Effector memory CD8-positive, alpha-beta T cell (primary cell): ENCODE data around the gene FLNB.
A peak's percentile ranks its signal among the peaks of the same experiment; 100 is the strongest.

Experiments
- ATAC-seq: fragments of 150-1000 bp; cut with Tn5 transposase; replicated peaks from 2 replicates; pipeline ENCODE4 v1.10.0; 2021; ENCODE audit warnings: mild to moderate bottlenecking, moderate library complexity
- DNase-seq, 3 experiments: peaks; one replicate each; pipeline ENCODE4 v3.0.0; 2021
- H3K27ac Mint-ChIP-seq, 2 donors: one replicate each; pipeline ENCODE4 v1.8.0; 2022; ENCODE audit warnings: mild to moderate bottlenecking in 2 of 2, mixed read lengths in 2 of 2, moderate library complexity in 2 of 2
- H3K27me3 Mint-ChIP-seq, 2 donors: one replicate each; pipeline ENCODE4 v1.8.0; 2022; ENCODE audit warnings: mixed read lengths in 2 of 2
- H3K36me3 Mint-ChIP-seq: one replicate; pipeline ENCODE4 v1.8.0; 2022; ENCODE audit warnings: mild to moderate bottlenecking, moderate library complexity, mixed read lengths; ENCODE audit not compliant: insufficient read depth
- H3K4me1 Mint-ChIP-seq, 2 donors: one replicate each; pipeline ENCODE4 v1.8.0; 2022; ENCODE audit warnings: low read depth in 2 of 2, mixed read lengths in 2 of 2
- H3K4me3 Mint-ChIP-seq, 2 donors: one replicate each; pipeline ENCODE4 v1.8.0; 2022; ENCODE audit warnings: mild to moderate bottlenecking in 2 of 2, mixed read lengths in 2 of 2, moderate library complexity in 2 of 2
- H3K9me3 Mint-ChIP-seq, 2 donors: one replicate each; pipeline ENCODE4 v1.8.0; 2022; ENCODE audit warnings: mixed read lengths in 2 of 2

FLNB gene

GRCh38 chr3:58065700-58066167 is 57.5 kb downstream of the FLNB start:
- Mint-ChIP-seq H3K36me3 (no peaks in the 10 kb centered on the region), H3K4me1 (peaks cover 0 to 2% of the 10 kb centered on the region in 2 donors), H3K27ac (peak overlapping the region in 1 of 2 donors; percentile 32), H3K9me3 (no peaks in the 10 kb centered on the region), H3K27me3 (no peaks in the 10 kb centered on the region), H3K4me3 (no peak overlapping the region)
- DNase-seq: no peak
- no peak for ATAC-seq

GRCh38 chr3:58066842-58067241 is 58.6 kb downstream of the FLNB start:
- Mint-ChIP-seq H3K27ac (no peak overlapping the region), H3K9me3 (no peaks in the 10 kb centered on the region), H3K4me3 (no peak overlapping the region), H3K4me1 (peaks cover 0 to 2% of the 10 kb centered on the region in 2 donors), H3K36me3 (no peaks in the 10 kb centered on the region), H3K27me3 (no peaks in the 10 kb centered on the region)
- DNase-seq (no peak), ATAC-seq (no peak)

DNA sequence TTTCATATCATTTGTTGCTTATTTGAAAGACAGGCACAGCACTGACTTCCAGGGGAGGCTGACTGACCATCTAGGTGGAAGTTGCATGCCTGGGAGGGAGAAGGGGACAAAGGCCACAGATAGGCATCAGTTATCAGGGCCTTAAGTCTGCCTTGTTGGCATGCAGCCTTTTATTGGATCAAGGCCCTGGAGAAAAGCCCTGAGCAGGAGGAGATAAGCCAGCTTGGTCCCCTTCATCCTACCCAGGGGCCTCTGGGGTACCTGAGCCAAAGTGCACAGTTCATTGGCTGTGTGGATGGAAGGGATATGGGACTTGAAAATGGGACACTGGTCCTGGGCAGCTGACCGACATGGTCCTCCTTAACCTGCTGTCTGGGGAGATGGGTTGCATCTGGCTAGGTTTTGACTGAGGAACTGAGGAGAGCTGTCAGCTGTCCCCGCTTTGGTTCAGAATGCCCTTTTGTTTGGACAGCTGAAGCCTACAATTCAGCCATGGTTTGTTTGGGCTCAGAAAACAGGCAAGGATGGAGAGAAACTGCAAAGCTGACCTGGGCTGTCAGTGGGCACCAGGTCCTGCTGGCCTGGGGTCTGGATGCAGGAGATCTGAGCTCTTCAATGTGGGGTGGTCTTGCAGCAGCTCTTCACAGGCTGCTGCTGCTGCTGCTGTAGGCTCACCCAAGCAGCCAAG is 60.0 kb downstream of the FLNB start:
- no peak overlapping the region for H3K4me3 Mint-ChIP-seq
- peaks cover 0 to 2% of the 10 kb centered on the region in 2 donors for H3K4me1 Mint-ChIP-seq
- H3K27me3 Mint-ChIP-seq: no peaks in the 10 kb centered on the region
- peak overlapping the region in 1 of 2 donors; percentile 57 for H3K27ac Mint-ChIP-seq
- no peaks in the 10 kb centered on the region for H3K9me3 Mint-ChIP-seq
- H3K36me3 Mint-ChIP-seq: no peaks in the 10 kb centered on the region
- no peak for DNase-seq
- ATAC-seq: no peak

DNA sequence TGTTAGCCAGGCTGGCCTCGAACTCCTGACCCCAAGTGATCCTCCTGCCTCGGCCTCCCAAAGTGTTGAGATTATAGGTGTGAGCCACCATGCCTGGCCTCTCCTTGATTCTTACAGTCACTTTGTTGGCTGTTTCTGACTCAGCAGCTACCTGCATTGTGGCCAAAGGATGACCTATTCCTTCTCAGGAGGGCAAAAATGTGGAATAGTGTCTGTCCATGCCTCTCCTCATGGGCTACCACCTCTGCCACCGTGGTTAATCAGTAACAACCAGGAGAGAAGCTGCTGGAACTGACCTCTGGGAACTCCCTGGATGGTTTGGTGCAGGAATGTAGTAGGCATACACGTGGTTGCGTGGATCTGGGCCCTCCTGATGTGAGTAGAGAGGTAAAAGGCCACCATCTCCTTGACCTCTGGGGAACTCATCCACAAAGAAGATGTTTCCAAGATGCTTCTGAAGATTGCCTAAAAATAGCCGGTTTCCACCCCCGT is 63.3 kb downstream of the FLNB start:
- Mint-ChIP-seq H3K9me3 (no peaks in the 10 kb centered on the region), H3K27ac (no peak overlapping the region), H3K36me3 (no peaks in the 10 kb centered on the region), H3K4me3 (no peak overlapping the region), H3K4me1 (peaks cover 4 to 6% of the 10 kb centered on the region in 2 donors), H3K27me3 (no peaks in the 10 kb centered on the region)
- DNase-seq (no peak), ATAC-seq (no peak)

DNA sequence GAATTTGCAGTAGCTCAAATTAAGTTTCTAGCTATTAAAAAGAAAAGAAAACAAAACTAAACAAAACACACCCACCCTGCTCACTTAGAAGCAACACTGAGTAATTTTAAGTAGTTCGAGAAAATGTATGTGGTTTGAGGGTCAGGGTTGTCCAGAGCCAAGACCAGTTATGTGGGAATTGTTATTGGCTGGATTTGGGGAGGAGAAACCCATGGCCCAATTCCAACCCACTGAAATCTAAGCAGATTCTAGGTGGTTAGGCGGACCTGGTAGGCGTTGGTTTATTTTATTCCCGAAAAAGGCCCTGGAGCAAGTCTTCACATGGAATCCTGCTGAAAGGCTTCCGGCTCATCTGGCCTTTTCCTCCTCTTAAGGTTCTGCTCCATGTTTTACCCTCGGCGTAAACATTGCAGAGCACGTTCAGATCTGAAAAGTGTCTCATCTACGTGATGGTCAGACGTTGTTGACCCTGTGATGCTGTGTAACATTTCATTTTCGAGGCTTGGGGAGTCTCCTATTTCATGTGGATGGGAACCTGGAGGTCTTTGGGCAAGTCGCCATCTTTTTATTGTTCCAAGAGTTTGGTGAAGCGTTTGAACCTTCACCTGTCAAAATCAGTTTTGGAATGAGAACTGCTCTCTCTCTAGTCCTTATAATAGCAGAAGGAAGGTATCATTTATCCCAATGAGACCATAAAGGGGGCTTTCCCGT is 64.0 kb downstream of the FLNB start:
- H3K4me1 Mint-ChIP-seq: peaks cover 4% of the 10 kb centered on the region in 2 donors
- H3K27ac Mint-ChIP-seq: no peak overlapping the region
- H3K4me3 Mint-ChIP-seq: no peak overlapping the region
- DNase-seq (no peak), ATAC-seq (no peak)
- H3K36me3 Mint-ChIP-seq: no peaks in the 10 kb centered on the region
- no peaks in the 10 kb centered on the region for H3K9me3 Mint-ChIP-seq
- no peaks in the 10 kb centered on the region for H3K27me3 Mint-ChIP-seq

DNA sequence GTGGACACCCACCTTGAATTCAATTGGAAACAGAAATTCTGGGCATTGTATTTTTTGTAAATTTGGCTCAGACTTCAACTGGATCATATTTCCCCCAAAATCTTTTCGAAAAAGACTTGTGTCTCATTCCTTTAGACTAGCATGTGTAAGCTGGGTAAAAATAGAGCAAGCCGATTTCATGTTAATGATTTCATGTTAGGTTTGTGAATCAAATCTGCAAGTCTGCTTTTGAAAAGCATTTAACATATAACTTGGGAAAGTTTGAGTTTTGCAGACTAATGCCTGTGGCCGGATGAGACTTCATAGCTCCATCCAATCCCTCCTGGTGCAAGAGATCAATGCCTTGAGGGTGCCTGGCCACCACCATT is 64.5 kb downstream of the FLNB start:
- no peak overlapping the region for H3K4me3 Mint-ChIP-seq
- H3K4me1 Mint-ChIP-seq: peaks cover 4% of the 10 kb centered on the region in 2 donors
- no peaks in the 10 kb centered on the region for H3K36me3 Mint-ChIP-seq
- ATAC-seq (no peak), DNase-seq (no peak)
- H3K9me3 Mint-ChIP-seq: no peaks in the 10 kb centered on the region
- H3K27ac Mint-ChIP-seq: no peak overlapping the region
- H3K27me3 Mint-ChIP-seq: no peaks in the 10 kb centered on the region

DNA sequence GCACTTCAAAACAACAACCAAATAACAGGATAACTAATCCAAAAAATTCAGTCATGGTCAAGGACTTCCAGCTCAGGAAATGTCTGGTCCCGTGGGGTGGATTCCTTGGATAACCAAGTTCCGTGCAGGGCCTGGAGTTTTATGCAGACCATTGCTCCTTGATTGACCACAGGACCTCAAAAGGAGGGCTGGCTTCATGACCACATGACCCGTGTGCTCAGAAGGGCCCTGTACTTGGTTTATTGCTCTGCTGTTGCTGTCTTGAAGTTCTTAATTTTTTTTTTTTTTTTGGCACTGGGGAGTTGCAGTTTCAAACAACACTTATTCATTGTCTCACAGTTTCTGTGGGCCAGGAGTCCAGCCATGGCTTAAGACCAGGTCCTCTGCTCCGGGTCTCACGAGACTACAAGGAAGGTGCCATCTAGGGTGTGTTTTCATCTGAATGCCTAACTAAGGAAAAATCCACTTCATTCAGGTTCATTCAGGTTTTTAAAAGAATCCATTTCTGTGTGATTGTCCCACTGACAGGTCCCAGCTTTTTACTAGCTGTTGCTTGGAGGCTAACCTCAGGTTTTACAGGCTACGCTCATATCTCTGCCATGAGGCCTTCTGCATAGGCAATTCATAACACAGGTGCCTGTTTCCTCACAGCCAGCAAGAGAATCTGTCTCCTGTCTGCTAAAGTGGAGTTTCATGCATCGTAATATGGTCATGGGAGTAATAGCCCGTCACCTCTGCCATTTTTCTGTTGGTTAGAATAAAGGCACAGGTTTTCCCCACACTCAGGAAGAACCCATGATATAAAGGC is 65.3 kb downstream of the FLNB start:
- DNase-seq (no peak), ATAC-seq (no peak)
- Mint-ChIP-seq H3K4me1 (peaks cover 4% of the 10 kb centered on the region in 2 donors), H3K9me3 (no peaks in the 10 kb centered on the region), H3K27me3 (no peaks in the 10 kb centered on the region), H3K36me3 (peaks cover 6% of the 10 kb centered on the region), H3K27ac (no peak overlapping the region), H3K4me3 (no peak overlapping the region)

DNA sequence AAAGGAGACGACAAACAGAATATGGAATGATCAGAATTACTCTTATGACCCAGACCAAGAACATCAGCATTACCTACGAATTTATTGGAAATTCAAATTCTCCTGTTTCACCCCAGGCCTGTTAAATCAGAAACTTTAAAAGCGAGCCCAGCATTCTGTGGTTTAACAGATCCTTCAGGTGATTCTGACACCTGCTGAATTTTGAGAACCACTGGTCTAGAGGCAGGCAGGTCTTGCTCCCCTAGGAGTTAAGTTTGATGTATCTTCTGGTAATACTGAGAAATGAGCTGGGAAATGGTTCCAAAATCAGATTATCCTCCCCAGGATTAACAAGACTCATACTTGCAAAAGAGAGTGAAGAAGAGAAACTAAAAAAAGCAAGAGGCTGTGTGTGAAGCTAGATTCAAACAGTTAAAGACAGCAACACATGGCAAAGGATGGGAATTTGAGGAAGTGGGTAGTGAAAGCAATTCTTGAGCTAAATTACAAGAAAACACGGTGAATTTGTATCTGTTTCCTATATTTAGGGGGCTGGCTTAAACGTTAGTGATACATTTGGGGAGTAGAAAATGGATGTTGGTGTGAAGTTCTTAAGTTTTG is 66.0 kb downstream of the FLNB start:
- Mint-ChIP-seq H3K4me3 (no peak overlapping the region), H3K36me3 (peaks cover 10% of the 10 kb centered on the region), H3K27me3 (no peaks in the 10 kb centered on the region), H3K9me3 (no peaks in the 10 kb centered on the region), H3K4me1 (peaks cover 4% of the 10 kb centered on the region in 2 donors), H3K27ac (no peak overlapping the region)
- no peak for ATAC-seq
- no peak for DNase-seq

GRCh38 chr3:58074997-58075396 is 66.8 kb downstream of the FLNB start:
- no peak overlapping the region for H3K4me3 Mint-ChIP-seq
- no peaks in the 10 kb centered on the region for H3K27me3 Mint-ChIP-seq
- H3K36me3 Mint-ChIP-seq: peaks cover 13% of the 10 kb centered on the region
- H3K4me1 Mint-ChIP-seq: peaks cover 4% of the 10 kb centered on the region in 2 donors
- peak overlapping the region in 1 of 2 donors; percentile 0 for H3K27ac Mint-ChIP-seq
- DNase-seq (no peak), ATAC-seq (no peak)
- H3K9me3 Mint-ChIP-seq: no peaks in the 10 kb centered on the region

GRCh38 chr3:58077596-58078285 is 69.5 kb downstream of the FLNB start:
- ATAC-seq (no peak), DNase-seq (no peak)
- H3K4me3 Mint-ChIP-seq: no peak overlapping the region
- no peak overlapping the region for H3K27ac Mint-ChIP-seq
- H3K27me3 Mint-ChIP-seq: no peaks in the 10 kb centered on the region
- H3K4me1 Mint-ChIP-seq: peaks cover 4% of the 10 kb centered on the region in 2 donors
- peaks cover 16% of the 10 kb centered on the region for H3K36me3 Mint-ChIP-seq
- H3K9me3 Mint-ChIP-seq: no peaks in the 10 kb centered on the region

- H3K27me3 Mint-ChIP-seq: no peaks in the 10 kb centered on the region
- ATAC-seq: no peak
- H3K4me1 Mint-ChIP-seq: peaks cover 4% of the 10 kb centered on the region in 2 donors
Observed at GRCh38 chr3:58078610-58079009, 70.4 kb downstream of the FLNB start.

DNA sequence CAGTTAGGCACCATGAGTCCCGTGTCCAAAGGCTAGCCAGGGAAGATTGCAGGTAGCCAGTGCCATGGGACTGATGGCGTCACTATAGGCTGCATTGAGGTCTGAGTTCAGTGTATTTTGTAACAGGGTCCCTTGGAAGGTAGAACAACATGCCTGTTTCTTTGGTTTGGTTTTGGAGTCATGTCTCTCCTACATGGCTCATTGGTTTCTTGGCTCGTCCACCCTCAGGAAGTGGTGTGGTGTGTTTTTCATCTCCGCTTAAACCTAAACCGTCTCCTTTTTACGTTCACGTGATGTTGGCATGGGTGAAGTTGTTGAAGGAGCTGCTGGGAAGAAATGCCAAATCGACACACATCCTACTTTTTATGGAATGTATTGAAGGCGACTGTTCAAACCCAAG is 71.6 kb downstream of the FLNB start:
- H3K27me3 Mint-ChIP-seq: no peaks in the 10 kb centered on the region
- no peaks in the 10 kb centered on the region for H3K9me3 Mint-ChIP-seq
- no peak overlapping the region for H3K4me3 Mint-ChIP-seq
- peaks cover 16% of the 10 kb centered on the region for H3K36me3 Mint-ChIP-seq
- peaks cover 0 to 2% of the 10 kb centered on the region in 2 donors for H3K4me1 Mint-ChIP-seq
- ATAC-seq (no peak), DNase-seq (no peak)
- no peak overlapping the region for H3K27ac Mint-ChIP-seq

More at GRCh38 chr3:58078610-58079009, 70.4 kb downstream of the FLNB start:
- no peak for DNase-seq
- H3K27ac Mint-ChIP-seq: no peak overlapping the region
- H3K36me3 Mint-ChIP-seq: peaks cover 16% of the 10 kb centered on the region
- no peak overlapping the region for H3K4me3 Mint-ChIP-seq
- H3K9me3 Mint-ChIP-seq: no peaks in the 10 kb centered on the region

GRCh38 chr3:58082047-58082446 is 73.8 kb downstream of the FLNB start:
- H3K27me3 Mint-ChIP-seq: no peaks in the 10 kb centered on the region
- DNase-seq: no peak
- H3K4me3 Mint-ChIP-seq: no peak overlapping the region
- no peak overlapping the region for H3K27ac Mint-ChIP-seq
- peaks cover 8% of the 10 kb centered on the region in 2 donors for H3K4me1 Mint-ChIP-seq
- peaks cover 16% of the 10 kb centered on the region for H3K36me3 Mint-ChIP-seq
- H3K9me3 Mint-ChIP-seq: no peaks in the 10 kb centered on the region
- ATAC-seq: no peak
